Epithelial cell of proximal tubule (primary cell): ENCODE measurements around the gene CLTC. TPM values are rescaled to one million over a fixed set of nuclear protein-coding genes. Genes with fewer than 3 reads are reported as not detected.

Experiments
- DNase-seq: peaks from one replicate; pipeline ENCODE4 v3.0.0-alpha.2; 2011; ENCODE audit warnings: low read depth
- H3K4me3 ChIP-seq: 2 replicates; pipeline ENCODE4 v1.5.1; 2011; ENCODE audit warnings: low read depth, mild to moderate bottlenecking, low read length
- CTCF ChIP-seq: conservative IDR thresholded peaks from 2 replicates; pipeline ENCODE4 v1.5.1; 2012; ENCODE audit warnings: low read depth, mild to moderate bottlenecking, low read length
- total RNA-seq: library from RNA; depleted of rRNA; stranded (reverse); fragments of >200 nt; gene quantifications from 2 replicates; pipeline ENCODE4 v1.2.3, GENCODE V29; 2015

Gene CLTC
- total RNA-seq, 1 donor from 2014 or later = 243 TPM

DNA sequence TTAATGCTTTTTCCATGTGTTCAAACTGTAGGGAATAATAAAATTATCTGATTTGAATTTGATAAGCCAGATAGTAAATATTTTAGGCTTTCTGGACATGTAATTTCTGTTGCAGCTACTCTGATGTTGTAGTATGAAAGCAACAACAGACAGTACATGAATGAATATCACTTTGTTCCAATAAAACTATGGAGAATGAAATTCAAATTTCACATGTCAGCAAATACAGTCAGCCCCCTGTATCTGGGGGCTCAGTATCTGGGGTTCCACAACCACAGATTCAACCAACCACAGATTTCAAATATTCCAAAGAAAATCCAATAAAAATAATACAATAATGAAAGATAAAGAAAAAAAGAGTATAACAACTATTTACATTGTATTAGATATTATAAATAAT lies 8.2 kb upstream of the CLTC start:
- no peak for DNase-seq
- H3K4me3 ChIP-seq = no peak overlapping the region
- no peak for TF ChIP-seq CTCF

- no peak for DNase-seq
- H3K4me3 ChIP-seq = no peak overlapping the region
- TF ChIP-seq CTCF = no peak
These were observed 3.3 kb upstream of the CLTC start for GRCh38 chr17:59616253-59616920.

GRCh38 chr17:59617156-59617732 lies 2.5 kb upstream of the CLTC start:
- no peak for TF ChIP-seq CTCF
- H3K4me3 ChIP-seq = no peak overlapping the region
- DNase-seq = peak; percentile 38

DNA sequence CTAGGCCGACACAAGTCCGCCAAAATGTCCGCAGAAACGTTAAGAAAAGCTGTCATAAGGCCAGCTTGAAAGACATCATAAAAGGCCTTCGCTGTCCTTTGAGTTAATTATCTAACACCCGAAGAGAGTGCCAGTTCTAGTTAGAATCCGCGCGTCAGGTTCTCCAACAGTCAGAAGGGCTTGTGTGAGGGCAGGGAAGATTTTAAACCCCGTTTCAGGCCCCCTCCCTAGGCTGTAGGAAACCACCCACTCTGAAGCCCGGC lies 729 bp upstream of the CLTC start:
- no peak for TF ChIP-seq CTCF
- DNase-seq = peak; percentile 47
- peak overlapping the region; percentile 96 for H3K4me3 ChIP-seq

- no peak for TF ChIP-seq CTCF
- H3K4me3 ChIP-seq = peak overlapping the region; percentile 96
- DNase-seq = no peak
These were observed 317 bp downstream of the CLTC start for GRCh38 chr17:59620064-59620359.

DNA sequence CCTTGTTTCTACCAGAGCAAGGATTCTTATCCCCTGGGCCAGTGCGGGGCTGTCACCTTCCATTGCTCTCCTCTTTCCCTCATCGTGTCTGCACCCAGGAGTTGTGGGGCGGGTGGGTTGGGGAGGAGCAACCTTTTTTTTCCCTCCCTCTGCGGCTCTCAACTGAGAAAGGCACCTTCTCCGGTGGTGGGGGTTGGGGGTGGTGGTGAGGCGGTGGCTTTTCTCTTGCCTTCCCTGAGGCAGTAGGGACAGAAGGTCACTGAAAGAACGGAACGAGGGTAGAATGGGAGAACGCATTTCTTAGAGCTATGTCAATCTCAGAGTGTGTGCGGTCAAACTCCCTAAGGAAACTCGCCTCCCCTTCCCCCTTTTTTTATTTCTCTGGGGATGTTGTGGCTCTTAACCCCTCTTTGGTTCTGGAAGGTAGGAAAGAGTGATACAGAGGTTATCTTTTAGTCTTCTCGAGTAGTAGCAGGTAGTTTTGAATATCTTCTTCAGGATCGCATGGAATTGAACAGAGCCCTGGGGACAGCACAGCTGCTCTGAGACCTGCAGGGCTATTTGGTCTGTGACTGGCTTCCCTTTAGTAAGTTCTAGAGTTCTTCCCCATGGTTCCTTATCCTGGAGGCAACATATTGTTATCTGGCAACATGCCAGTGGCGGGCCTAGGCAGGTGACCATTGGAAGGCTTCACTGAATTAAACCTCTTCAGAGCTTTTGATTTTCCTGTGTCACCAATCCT lies 994 bp downstream of the CLTC start:
- DNase-seq = no peak
- no peak for TF ChIP-seq CTCF
- H3K4me3 ChIP-seq = peak overlapping the region; percentile 96

DNA sequence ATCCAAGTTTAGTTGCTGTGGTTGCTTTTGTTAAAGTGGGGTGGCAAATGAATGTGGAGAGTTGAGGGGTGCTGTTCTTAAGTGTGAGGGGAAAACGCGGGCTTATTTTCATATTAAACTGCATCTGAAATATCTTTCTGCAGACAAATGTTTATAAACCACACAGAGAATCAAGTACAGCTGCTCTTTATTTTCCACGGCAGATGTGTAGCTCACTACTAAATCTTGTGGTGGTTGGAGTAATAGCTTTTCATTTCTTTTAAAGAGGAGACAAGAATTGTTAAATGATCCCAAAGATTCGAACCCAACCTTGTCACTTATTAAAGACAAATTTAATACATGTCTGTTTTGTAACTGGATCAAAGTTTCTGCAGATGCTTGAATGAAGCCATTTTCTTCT lies 2.1 kb downstream of the CLTC start:
- H3K4me3 ChIP-seq = peak overlapping the region; percentile 96
- no peak for DNase-seq
- TF ChIP-seq CTCF = no peak
